Endothelial cell of umbilical vein (primary cell): ENCODE results near the gene F8.

Experiments
- EZH2 ChIP-seq: IDR thresholded peaks from 2 replicates; pipeline ENCODE4 v1.6.1; 2012; ENCODE audit warnings: borderline replicate concordance, low read depth, mild to moderate bottlenecking, moderate library complexity, low read length, inconsistent platforms; ENCODE audit not compliant: severe bottlenecking
- FOS ChIP-seq: IDR thresholded peaks from 2 replicates; pipeline ENCODE4 v1.6.1; 2011; ENCODE audit warnings: mild to moderate bottlenecking, low read length, moderate library complexity, borderline replicate concordance; ENCODE audit not compliant: insufficient read depth
- GATA2 ChIP-seq: IDR thresholded peaks from 2 replicates; pipeline ENCODE4 v1.7.0; 2011; ENCODE audit warnings: low read depth, mild to moderate bottlenecking, moderate library complexity, mixed read lengths, low read length; ENCODE audit not compliant: insufficient read length, insufficient read depth
- MYC ChIP-seq: IDR thresholded peaks from one replicate; pipeline ENCODE4 v1.6.1; 2011; ENCODE audit warnings: mild to moderate bottlenecking, low read depth, low read length
- POLR2A ChIP-seq: IDR thresholded peaks from 2 replicates; pipeline ENCODE4 v1.6.1; 2012; ENCODE audit warnings: low read depth, mild to moderate bottlenecking, control low read depth, low read length
- POLR2AphosphoS5 ChIP-seq: IDR thresholded peaks from 2 replicates; pipeline ENCODE4 v1.6.1; 2012; ENCODE audit warnings: low read depth, mild to moderate bottlenecking, control low read depth, low read length, moderate library complexity; ENCODE audit not compliant: insufficient read depth
- TF ChIP-seq, protein P1 (sequence below), 2 donors: IDR thresholded peaks; 1 replicate in 1 of 2; 2 replicates in 1 of 2; pipeline ENCODE4 v1.5.1; 2011; ENCODE audit warnings: low read length in 2 of 2, mild to moderate bottlenecking in 2 of 2, moderate library complexity in 2 of 2, control low read depth in 1 of 2, inconsistent platforms in 1 of 2, low read depth in 1 of 2; ENCODE audit not compliant: insufficient read depth in 1 of 2; ENCODE audit errors: extremely low read depth in 1 of 2
- TF ChIP-seq, protein P2 (sequence below): IDR thresholded peaks from 2 replicates; pipeline ENCODE4 v1.6.1; 2011; ENCODE audit not compliant: insufficient read depth, insufficient read length

DNA sequence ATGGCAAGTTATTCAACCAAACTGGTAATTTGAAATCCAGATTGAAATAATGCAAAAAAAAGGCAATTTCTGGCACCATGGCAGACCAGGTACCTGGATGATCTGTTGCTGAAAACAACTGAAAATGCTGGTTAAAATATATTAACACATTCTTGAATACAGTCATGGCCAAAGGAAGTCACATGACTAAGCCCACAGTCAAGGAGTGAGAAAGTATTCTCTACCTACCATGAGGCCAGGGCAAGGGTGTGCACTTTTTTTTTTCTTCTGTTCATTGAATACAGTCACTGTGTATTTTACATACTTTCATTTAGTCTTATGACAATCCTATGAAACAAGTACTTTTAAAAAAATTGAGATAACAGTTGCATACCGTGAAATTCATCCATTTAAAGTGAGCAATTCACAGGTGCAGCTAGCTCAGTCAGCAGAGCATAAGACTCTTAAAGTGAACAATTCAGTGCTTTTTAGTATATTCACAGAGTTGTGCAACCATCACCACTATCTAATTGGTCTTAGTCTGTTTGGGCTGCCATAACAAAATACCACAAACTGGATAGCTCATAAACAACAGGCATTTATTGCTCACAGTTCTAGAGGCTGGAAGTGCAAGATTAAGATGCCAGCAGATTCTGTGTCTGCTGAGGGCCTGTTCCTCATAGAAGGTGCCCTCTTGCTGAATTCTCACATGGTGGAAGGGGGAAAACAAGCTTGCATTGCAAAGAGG, 212.4 kb downstream of the F8 start:
- TF ChIP-seq EZH2 (no peak), POLR2A (no peak), POLR2AphosphoS5 (no peak), FOS (no peak), MYC (no peak), GATA2 (no peak)
- TF ChIP-seq, protein P1, sequence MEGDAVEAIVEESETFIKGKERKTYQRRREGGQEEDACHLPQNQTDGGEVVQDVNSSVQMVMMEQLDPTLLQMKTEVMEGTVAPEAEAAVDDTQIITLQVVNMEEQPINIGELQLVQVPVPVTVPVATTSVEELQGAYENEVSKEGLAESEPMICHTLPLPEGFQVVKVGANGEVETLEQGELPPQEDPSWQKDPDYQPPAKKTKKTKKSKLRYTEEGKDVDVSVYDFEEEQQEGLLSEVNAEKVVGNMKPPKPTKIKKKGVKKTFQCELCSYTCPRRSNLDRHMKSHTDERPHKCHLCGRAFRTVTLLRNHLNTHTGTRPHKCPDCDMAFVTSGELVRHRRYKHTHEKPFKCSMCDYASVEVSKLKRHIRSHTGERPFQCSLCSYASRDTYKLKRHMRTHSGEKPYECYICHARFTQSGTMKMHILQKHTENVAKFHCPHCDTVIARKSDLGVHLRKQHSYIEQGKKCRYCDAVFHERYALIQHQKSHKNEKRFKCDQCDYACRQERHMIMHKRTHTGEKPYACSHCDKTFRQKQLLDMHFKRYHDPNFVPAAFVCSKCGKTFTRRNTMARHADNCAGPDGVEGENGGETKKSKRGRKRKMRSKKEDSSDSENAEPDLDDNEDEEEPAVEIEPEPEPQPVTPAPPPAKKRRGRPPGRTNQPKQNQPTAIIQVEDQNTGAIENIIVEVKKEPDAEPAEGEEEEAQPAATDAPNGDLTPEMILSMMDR (IDR thresholded peaks at IDR 0.05; ENCODE audit: extremely low read depth in 1 of 2, insufficient read depth in 1 of 2, low read depth in 1 of 2, low read length in 2 of 2) = no peak
- TF ChIP-seq, protein P2, sequence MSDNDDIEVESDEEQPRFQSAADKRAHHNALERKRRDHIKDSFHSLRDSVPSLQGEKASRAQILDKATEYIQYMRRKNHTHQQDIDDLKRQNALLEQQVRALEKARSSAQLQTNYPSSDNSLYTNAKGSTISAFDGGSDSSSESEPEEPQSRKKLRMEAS = no peak
